AML-193 (cell line): Measurements from ENCODE around the gene MGMT.

Experiments used
- DNase-seq, 2 experiments: peaks; one replicate each; lab custom pipeline; 2025; lab: John Stamatoyannopoulos, UW

Gene MGMT

GRCh38 chr10:129495256-129495655, 28.2 kb downstream of the MGMT start:
- DNase-seq: no peak

- DNase-seq: no peak
Measured at GRCh38 chr10:129495698-129496097, 28.7 kb downstream of the MGMT start.

- no peak for DNase-seq
Measured at GRCh38 chr10:129497013-129497412, 30.0 kb downstream of the MGMT start.

GRCh38 chr10:129498680-129499079, 31.6 kb downstream of the MGMT start:
- DNase-seq: no peak

GRCh38 chr10:129500617-129501339, 33.7 kb downstream of the MGMT start:
- DNase-seq: no peak

- no peak for DNase-seq
Measured at GRCh38 chr10:129501652-129502436, 34.8 kb downstream of the MGMT start.

GRCh38 chr10:129502448-129502847, 35.4 kb downstream of the MGMT start:
- DNase-seq: no peak

- no peak for DNase-seq
Measured at GRCh38 chr10:129505500-129506075, 38.5 kb downstream of the MGMT start.

- no peak for DNase-seq
Measured at GRCh38 chr10:129506101-129506797, 39.2 kb downstream of the MGMT start.

GRCh38 chr10:129507216-129507889, 40.3 kb downstream of the MGMT start:
- no peak for DNase-seq

GRCh38 chr10:129509155-129509554, 42.1 kb downstream of the MGMT start:
- no peak for DNase-seq

- DNase-seq: no peak
Measured at GRCh38 chr10:129509835-129510234, 42.8 kb downstream of the MGMT start.

- no peak for DNase-seq
Measured at GRCh38 chr10:129511086-129511485, 44.0 kb downstream of the MGMT start.

GRCh38 chr10:129511758-129512157, 44.7 kb downstream of the MGMT start:
- no peak for DNase-seq

- no peak for DNase-seq
Measured at GRCh38 chr10:129513312-129513711, 46.3 kb downstream of the MGMT start.

GRCh38 chr10:129514568-129515451, 47.8 kb downstream of the MGMT start:
- no peak for DNase-seq

GRCh38 chr10:129516846-129517679, 50.0 kb downstream of the MGMT start:
- no peak for DNase-seq

- no peak for DNase-seq
Measured at GRCh38 chr10:129517680-129518057, 50.6 kb downstream of the MGMT start.

- DNase-seq: no peak
Measured at GRCh38 chr10:129518793-129519192, 51.8 kb downstream of the MGMT start.
